ENCODE results near the gene SIGLEC7. TPM values are rescaled to one million over a fixed set of nuclear protein-coding genes. Genes with fewer than 3 reads are reported as not detected.

The SIGLEC7 gene
- total RNA-seq, 2 donors from 2014 or later: 0.26 to 1.7 TPM

DNA sequence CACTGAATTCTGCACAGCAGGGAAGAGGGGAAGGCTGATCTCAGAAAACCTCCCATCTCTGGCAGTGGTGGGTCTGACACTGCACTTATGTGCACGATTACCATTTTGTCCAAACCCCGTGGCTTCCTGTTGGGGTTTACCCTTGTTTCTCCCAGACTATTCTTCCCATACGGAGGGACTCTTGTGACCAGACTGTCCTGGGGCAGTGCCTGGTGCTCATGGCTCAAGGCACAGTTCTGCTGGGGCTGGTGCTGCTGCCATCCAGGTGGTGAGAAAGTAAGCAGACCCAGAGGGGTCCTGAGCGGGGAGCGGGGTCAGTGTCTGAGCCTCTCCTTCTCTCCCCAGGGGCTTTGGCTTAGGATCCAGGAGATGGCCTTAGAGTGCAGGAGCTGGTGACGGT is 22.5 kb upstream of the SIGLEC7 start:
- no peak for DNase-seq (ENCODE audit: low spot score)
- no peaks in the 10 kb centered on the region for H3K27me3 ChIP-seq
- H3K27ac ChIP-seq: no peak overlapping the region

DNA sequence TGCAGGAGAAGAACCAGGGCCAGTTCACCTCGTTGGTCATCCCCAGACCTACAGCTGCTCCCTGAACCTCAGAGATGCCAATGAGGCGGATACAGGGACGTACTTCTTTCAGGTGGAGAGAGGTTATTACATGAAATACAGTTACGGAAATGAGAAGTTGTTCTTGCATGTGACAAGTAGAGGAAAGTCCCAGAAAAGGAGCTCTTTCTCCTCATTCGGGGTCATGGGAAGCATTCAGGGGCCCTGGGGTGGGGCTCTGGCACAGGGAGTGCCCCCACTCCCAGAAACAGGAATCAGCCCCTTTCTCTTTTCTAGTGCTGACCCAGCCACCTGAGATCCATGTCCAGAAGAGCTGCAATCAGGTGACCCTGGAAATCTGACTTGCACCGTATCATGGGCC is 21.9 kb upstream of the SIGLEC7 start:
- TF ChIP-seq, protein P1, sequence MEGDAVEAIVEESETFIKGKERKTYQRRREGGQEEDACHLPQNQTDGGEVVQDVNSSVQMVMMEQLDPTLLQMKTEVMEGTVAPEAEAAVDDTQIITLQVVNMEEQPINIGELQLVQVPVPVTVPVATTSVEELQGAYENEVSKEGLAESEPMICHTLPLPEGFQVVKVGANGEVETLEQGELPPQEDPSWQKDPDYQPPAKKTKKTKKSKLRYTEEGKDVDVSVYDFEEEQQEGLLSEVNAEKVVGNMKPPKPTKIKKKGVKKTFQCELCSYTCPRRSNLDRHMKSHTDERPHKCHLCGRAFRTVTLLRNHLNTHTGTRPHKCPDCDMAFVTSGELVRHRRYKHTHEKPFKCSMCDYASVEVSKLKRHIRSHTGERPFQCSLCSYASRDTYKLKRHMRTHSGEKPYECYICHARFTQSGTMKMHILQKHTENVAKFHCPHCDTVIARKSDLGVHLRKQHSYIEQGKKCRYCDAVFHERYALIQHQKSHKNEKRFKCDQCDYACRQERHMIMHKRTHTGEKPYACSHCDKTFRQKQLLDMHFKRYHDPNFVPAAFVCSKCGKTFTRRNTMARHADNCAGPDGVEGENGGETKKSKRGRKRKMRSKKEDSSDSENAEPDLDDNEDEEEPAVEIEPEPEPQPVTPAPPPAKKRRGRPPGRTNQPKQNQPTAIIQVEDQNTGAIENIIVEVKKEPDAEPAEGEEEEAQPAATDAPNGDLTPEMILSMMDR (IDR thresholded peaks at IDR 0.05): no peak
- Histone ChIP-seq H3K4me3 (no peak overlapping the region), H3K27me3 (no peaks in the 10 kb centered on the region), H3K36me3 (no peaks in the 10 kb centered on the region), H3K4me1 (no peaks in the 10 kb centered on the region), H3K27ac (no peak overlapping the region), H3K9me3 (no peaks in the 10 kb centered on the region)
- DNase-seq (ENCODE audit: low spot score): no peak

More for the DNA sequence above, 22.5 kb upstream of the SIGLEC7 start:
- H3K4me1 ChIP-seq: no peaks in the 10 kb centered on the region
- TF ChIP-seq, protein P1 (IDR thresholded peaks at IDR 0.05): no peak
- H3K36me3 ChIP-seq: no peaks in the 10 kb centered on the region
- H3K4me3 ChIP-seq: no peak overlapping the region
- no peaks in the 10 kb centered on the region for H3K9me3 ChIP-seq

DNA sequence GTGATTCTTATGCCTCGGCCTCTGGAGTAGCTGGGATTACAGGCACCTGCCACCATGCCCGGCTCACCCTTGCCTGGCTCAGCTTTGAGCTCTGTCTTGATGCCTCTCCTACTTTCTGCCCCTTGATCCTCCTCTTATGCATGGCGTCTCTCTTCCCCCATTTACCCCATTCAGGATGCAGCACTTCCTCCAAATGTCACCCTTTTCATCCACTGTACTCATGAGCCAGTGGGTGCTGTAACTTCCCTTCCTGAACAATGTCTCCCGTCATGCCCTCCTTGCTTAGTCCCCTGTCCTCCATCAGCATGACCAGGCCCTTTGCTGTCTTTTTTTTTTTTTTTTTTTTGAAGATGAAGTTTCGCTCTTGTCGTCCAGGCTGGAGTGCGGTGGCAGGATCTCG is 20.8 kb upstream of the SIGLEC7 start:
- H3K36me3 ChIP-seq: no peaks in the 10 kb centered on the region
- DNase-seq (ENCODE audit: low spot score): no peak
- H3K27me3 ChIP-seq: no peaks in the 10 kb centered on the region
- H3K27ac ChIP-seq: no peak overlapping the region
- H3K9me3 ChIP-seq: no peaks in the 10 kb centered on the region
- no peak overlapping the region for H3K4me3 ChIP-seq
- H3K4me1 ChIP-seq: no peaks in the 10 kb centered on the region
- TF ChIP-seq, protein P1 (IDR thresholded peaks at IDR 0.05): no peak

DNA sequence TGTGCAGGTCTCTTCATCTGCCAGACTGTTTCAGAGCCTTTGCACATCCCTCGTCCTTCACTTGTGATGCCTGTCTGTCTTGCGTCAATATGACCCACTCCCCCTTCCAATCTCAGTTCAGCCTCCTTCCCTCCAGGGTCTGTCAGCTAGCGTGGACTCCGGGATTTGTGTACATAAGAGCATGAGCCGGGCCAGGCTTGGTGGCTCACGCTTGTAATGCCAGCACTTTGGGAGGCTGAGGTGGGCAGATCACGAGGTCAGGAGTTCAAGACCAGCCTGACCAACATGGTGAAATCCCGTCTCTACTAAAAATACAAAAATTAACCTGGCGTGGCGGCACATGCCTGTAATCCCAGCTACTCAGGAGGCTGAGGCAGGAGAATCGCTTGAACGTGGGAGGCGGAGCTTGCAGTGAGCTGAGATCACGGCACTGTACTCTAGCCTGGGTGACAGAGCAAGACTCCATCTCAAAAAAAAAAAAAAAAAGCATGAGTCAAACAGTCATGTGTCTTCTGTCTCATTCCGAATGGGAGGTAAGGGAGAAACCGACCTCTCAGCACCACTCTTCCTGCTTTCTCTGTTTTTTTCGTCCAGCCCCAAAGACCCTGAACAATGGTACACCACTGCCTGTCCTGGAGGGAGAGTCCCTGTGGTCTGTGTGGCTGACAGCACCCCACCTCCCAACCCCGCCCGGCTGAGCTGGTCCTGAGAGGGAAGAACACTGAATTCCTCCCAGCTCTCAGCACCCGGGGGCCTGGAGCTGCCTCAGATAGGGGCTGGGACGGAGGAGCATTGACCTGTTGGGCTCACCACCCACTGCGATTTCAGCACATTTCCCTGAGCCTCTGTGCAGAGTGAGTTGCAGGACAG is 19.8 kb upstream of the SIGLEC7 start:
- Histone ChIP-seq H3K36me3 (no peaks in the 10 kb centered on the region), H3K4me1 (no peaks in the 10 kb centered on the region), H3K4me3 (no peak overlapping the region), H3K9me3 (no peaks in the 10 kb centered on the region), H3K27ac (peak overlapping the region in 1 of 2 donors; percentile 48), H3K27me3 (no peaks in the 10 kb centered on the region)
- TF ChIP-seq, protein P1 (IDR thresholded peaks at IDR 0.05): no peak
- no peak for DNase-seq (ENCODE audit: low spot score)

DNA sequence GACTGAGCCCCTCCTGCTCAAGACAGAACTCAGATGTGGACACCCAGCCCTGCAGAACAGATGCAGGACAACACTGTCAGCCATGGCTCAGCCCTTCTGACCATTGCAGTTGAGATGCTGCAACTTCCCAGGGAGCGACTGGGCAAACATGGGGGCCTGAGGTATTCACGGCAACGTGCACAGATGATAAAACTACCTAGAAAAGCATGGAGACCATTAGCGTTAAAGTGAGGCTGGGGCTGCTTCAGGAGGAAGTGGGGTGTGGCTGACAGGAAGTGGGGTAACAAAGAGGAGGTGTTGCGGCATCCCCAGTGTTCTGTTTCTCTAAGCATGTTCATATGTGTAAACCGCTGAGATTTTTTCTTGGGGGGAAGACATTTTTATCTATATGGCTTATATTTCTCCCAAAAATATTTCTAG is 18.7 kb upstream of the SIGLEC7 start:
- Histone ChIP-seq H3K4me1 (no peaks in the 10 kb centered on the region), H3K9me3 (no peaks in the 10 kb centered on the region), H3K4me3 (no peak overlapping the region), H3K27ac (peak overlapping the region in 1 of 2 donors; percentile 48), H3K36me3 (no peaks in the 10 kb centered on the region), H3K27me3 (no peaks in the 10 kb centered on the region)
- DNase-seq (ENCODE audit: low spot score): peak; percentile 74
- TF ChIP-seq, protein P1 (IDR thresholded peaks at IDR 0.05): no peak

Data from right atrium auricular region (tissue), 2 donors.